ENCODE data around the gene CD47.

CD47 gene

DNA sequence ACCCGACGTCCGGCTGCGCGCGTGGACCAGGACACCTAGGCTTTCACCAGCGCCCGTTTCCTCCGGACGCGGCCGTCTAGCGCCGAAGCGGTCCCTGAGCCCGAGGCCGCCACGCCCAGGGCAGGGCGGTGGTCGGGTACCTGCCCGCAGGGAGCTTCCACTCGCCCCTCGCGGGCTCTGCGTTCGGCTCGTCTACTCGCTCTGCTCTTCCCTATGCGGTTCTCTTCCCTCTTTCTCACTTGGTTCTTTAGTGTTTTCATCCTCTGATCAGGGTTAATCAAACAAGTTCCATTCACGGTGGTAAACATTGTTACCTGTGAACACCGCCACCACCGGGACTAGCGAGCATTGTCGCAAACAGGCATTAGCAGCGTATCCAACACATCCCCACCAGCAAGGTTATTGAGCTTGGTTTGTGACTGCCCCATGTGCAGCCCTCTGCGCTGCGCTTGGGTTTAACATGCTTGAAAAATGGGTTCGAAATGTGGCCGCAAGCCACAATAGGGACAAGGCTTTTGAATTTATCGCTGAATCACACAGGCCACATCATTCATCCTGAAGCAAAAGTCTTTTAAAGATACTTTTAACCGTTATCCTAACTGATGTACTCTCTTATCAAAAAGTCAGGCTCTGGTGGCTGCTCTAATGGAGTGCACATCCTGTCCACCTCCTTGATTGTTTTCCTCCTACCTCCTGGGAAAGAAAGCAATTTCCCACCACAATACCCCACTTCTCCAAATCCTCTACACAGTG, 843 bp upstream of the CD47 start:
- no peak for DNase-seq (ENCODE audit: low read depth in 2 of 2)

DNA sequence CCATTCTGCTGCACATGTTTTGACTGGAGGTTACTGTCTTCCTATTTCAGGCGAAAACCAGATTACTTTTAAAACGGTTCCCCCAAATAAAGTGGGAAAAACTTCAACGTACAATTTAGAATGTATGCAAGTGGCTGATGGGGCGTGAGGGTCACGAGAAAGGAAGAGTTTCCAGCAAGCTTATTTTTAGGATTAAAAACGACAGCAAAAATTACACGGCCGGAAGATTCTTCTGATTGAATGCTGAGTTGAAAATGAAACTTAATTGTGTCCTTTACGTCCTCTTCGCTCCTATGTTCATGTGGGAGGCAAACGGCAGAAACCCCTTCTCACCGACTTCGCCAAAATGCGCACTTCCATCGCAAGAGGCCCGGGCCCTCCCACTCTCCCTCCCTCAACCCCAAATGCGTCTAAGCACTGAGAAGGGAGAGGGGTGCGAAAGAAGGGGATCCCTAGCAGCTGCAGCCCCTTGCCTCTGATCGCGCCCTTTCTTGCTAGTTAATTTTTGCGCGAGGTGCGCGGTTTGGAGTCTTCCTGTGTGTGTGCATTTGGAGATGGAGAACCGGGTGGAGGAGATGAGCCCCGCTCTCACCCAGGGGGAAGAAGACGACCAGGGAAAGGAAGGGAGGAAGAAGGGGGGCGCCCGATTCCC, 656 bp downstream of the CD47 start:
- peak; percentile 60 to 62 for DNase-seq (ENCODE audit: low read depth in 2 of 2)

DNA sequence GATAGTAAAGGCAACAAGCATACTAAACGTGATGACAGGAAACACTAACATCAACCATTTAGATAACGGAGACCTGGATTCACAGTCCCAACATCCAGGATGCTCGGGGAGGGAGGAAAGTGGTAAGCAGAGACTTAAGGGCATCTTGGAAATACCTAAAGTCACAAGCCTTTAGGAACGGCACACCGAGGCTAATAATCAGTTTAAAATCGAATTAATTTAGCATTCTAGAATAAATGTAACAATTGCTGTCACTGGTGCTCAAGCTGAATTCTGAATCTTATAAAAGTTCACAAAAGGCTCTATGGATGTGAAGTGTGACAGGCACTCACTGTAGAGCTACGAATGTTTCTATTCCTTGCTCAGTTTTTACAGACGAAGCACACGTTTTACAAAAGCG, 1.3 kb downstream of the CD47 start:
- DNase-seq (ENCODE audit: low read depth in 2 of 2), result no peak

DNA sequence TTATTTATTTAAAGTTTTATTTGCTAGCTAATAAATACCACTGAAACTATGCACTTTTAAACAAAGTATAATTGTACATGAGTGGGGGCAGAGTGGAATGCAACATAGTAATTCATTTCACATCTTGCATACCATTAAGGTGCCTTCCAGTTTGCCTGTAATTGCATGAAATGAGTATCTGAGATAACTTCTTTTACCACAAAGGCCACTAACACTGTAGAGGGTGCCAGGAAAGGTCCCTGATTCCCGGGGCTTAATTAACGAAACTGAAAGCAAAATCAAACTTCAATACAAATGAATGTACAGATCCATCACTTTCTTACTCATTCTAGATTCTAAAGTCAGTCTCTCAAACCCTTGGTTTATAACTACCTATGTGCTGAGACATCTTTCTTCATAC, 2.1 kb downstream of the CD47 start:
- DNase-seq (ENCODE audit: low read depth in 2 of 2), result peak in 1 of 2 donors; percentile 35

DNA sequence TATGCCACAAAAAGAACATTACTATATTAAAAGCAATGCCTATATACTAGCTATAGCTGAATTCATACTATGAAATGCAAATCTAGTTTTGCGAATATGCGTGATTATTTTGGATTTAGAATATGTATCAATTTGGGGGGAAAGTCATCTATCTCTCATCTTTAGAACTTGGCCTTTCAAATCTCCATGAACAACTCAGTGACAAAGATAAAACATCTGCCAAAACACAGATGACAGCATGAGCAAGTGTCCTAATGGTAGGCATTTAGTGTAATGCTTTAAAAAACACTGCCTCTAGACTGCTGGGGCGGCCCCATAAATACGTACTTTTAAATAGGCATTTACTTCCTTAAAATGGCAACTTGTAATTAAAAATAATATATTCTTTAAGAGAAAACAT, 2.7 kb downstream of the CD47 start:
- no peak for DNase-seq (ENCODE audit: low read depth in 2 of 2)

DNA sequence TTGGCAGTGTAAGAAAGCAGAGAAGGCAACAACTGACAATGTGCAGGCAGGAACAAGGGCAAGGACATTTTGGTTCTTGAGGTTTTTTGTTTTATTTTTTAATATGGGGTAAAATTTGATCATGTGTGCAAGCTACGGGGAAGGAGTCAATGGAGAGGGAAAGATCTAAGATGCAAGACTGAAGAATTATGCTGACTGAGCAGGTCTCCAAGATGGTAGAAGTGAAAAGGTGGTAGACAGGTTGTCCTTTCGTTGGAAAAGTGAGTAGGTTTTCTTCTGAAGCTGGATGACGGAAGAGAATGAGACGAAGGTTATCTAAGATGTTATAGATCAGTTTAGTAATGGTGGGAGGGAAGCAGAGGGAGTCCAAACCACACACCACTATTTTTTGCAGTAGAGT, 4.2 kb downstream of the CD47 start:
- DNase-seq (ENCODE audit: low read depth in 2 of 2), result no peak

DNA sequence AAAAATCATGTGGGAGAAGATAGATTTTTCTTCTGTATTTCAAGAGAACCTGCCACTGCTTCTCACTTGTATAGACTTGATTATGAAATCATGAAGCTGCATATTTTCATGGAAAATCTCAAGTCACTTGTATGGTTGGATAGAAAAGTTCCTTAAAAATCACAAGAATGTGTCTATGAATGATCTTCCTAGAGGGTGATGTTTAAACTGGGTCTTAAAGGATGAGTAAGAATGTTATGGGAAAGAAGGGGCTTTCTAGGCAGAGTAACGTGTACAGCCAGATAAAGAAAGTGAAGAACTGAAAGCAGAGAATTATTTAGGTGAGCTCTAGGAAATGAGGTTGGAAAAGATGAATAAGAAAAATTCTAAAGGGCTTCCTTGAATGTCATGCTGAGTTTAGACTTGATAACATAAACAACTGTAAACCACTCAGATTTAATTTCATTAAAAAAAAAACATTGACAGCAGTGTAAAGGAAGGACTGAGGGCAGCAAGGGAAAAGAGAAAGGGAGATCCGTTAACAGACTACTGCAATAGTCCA, 5.0 kb downstream of the CD47 start:
- DNase-seq (ENCODE audit: low read depth in 2 of 2), result no peak

DNA sequence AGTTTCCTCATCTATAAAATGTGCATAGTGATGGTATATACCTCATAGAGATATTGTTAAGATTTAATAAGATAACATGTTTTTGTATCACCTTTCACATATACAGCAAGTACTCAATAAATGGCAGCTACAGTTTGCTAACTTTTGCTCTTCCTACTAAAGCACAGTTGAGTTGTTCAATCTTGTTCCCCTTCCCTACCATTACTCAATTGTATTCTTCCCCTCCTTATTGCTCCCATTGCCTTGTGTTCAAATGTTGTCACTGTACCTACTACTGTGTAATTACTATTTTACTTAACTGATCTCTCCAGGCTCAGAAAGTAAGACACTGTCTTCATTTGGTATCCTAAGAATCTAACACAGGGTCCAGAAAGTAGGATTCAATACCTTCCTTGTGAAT, 5.5 kb downstream of the CD47 start:
- no peak for DNase-seq (ENCODE audit: low read depth in 2 of 2)

DNA sequence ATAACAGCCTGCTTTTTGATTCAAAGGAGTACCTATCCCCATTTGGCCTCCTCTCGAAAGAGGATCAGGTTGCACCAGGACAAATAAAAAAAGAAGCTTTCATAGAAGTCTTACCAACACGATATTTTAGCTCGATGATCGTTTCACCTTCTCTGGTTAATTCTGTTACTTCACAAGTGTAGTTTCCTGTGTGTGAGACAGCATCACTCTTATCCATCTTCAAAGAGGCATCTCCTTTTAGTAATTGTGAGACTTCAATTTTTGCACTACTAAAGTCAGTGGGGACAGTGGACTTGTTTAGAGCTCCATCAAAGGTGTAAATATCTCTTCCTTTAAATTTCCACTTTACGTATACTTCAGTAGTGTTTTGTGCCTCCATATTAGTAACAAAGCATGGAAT, 11.0 kb downstream of the CD47 start:
- DNase-seq (ENCODE audit: low read depth in 2 of 2), result no peak

DNA sequence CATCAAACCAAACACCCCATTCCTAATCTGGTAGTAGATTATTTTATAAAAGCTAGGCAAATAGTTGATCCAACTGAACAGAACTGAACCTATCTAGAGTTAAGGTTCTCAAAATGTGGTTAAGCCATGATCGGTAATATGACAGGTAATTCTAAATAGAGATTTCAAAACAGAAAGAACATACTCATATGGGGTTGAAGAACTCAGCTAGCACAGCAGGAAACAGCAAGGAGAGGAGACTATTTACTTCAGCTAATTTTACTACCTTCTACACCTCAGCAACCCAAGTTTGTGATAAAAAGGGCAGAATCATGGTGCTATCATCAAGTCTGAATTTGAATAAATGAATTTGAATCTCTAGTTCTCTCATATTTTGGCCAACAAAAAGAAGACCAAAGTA, 11.8 kb downstream of the CD47 start:
- DNase-seq (ENCODE audit: low read depth in 2 of 2), result no peak

DNA sequence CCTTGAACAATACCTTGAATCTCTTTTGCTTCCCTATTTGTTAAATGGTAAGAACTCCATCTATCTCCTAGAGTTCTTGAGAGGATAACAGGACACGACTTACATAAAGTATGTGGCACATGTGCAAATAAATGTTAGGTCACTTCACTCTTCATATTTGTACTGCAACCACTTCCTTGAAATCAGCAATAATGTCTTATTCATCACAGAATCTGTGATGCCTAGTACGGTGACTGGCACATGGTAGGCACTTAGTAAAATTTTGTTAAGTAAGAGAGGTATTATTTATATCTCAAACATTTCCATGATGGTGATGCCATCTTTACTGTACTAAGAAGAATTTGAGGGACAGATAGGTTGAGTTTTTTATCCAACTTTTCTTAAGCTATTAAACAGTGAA, 14.3 kb downstream of the CD47 start:
- DNase-seq (ENCODE audit: low read depth in 2 of 2), result no peak

DNA sequence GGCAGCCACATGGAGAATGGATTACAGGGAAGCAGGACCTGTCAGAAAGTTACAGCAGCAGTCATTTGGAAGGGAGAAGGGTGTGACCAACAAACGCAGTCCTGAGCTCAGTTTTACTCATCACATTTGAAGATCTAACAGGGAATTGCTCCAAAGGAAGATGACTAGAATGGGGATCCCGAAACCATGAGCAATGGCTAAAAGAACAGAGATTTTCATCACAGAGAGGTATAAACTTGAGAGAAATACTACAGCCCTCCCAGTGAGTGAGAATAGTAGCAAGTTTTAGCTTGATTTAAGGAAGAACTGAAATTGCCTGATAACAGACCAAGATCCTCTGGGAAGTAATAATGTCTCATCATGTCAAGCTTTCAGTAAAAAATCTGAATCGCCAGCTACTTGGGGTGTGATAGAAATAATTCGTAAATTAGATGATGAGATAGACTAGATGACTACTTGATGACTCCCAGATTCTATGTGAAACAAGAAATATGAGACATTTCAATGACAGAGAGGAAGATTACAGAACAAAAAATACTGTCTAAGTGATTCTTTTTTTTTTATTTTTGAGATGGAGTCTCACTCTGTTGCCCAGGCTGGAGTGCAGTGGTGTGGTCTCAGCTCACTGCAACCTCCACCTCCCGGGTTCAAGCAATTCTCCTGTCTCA, 16.9 kb downstream of the CD47 start:
- DNase-seq (ENCODE audit: low read depth in 2 of 2), result no peak

DNA sequence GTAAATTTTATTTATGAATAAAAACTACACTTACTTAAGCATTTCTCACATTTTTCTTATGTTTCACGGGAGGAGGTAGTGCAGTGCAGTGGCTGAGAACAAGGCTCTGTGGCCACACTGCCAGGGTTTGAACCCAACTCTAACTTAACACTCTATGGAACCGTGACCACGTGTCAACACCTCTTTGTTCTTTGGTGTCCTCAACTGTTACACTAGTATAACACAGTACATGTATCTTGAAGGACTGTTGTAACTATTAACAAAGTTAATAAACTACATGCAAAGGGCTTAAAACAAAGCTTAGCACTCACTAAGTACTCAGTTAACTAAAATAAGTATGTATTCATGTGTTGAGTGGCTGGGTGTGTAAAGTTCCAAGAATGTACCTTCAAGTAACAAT, 19.5 kb downstream of the CD47 start:
- DNase-seq (ENCODE audit: low read depth in 2 of 2), result no peak

DNA sequence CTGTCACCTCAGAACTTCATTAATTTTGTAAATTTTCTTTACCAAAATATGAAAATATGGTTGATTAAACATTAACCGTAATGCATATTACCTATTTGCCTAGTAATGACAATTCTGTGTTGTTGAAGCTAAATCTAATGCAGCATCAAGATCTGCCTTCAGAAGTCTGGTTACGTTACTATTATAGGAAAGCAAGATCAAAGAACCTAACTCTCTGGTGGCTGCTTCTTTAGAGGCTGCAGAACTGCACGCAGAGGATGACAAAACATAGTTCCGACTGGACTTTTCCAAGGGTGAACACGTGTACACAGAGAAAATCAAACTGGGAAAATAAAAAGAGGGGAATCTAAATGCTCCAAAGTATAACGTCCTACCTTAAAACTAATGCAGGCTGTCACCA, 20.5 kb downstream of the CD47 start:
- DNase-seq (ENCODE audit: low read depth in 2 of 2), result no peak

DNA sequence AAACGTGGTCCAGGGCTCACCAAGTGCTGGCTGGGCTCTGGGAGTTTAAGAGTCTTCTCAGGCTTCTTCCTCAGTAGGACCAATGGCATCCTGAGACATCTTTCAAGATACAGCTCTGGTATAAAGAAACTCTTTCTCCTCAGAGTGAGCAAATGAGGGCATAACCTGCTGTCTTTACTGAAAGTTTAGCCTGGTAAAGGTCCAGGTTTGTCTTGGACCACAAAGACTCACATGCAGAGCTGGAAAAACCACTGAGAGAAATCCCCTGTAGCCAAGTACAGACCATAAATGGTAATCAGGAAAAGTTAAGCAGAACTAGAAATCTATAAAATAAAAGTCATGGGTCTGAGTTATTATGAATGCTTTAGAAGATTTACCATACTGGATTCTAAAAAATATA, 23.1 kb downstream of the CD47 start:
- no peak for DNase-seq (ENCODE audit: low read depth in 2 of 2)

DNA sequence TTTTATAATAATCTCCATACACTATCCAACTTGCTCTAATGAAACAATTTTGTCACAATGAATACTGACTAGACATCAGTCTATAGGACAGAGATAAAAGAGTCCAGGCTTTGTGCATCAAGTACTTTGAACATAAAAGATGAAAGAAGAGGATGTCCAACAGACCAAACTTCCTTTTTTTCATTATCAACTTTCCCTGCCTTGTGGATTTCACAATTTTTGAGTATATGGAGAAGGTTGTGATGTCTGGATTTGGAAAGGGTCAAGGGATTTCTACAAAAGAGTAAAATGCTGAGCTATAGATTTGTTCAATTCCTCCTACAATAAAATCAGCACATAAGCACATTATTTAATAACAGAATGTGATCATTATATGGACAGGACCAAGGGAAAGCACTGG, 25.7 kb downstream of the CD47 start:
- DNase-seq (ENCODE audit: low read depth in 2 of 2), result no peak

DNA sequence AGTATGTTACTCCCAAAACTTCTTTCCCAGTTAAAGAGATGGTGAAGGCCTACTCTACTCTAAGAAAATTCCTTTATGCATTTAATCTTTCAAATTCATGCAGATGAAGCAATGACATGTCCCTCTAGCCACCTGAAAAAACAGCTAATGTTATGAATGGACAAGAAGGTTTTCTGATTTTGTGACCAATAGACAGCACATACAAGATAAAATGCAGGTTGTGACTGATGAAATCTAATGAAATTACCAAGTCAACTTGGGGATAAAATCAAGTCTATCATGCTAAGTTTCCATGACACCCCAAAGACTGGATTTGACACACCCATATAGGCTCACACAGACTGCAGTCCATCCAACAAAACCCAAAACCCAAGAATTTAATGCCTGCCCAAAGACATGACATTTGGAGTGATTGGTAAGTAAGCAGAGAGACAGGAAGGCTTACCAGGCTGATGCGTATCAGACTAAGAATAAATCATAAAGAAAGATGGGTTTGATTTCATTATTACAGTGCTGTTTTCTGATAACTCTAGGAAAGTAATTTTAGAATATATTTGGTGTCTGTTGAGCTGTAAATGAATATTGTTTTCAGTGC, 26.4 kb downstream of the CD47 start:
- no peak for DNase-seq (ENCODE audit: low read depth in 2 of 2)

DNA sequence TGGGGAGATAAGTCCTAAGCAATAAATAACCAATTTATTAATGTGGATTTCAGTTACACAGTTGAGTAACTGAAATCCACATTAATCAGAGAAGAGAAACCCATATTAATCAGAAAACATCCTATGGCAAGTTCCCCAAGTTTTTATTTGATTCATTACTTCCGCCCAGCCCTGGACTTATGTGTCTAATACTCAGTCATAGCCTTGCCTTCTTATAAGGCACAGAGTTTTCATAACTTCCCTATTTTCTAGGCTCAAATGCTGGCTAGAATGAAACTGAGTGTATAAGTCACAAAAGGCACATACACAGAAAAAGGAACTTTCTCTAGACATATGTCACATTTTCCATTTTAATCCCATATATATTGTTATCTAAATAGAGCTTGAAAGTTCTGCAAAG, 28.8 kb downstream of the CD47 start:
- no peak for DNase-seq (ENCODE audit: low read depth in 2 of 2)

DNA sequence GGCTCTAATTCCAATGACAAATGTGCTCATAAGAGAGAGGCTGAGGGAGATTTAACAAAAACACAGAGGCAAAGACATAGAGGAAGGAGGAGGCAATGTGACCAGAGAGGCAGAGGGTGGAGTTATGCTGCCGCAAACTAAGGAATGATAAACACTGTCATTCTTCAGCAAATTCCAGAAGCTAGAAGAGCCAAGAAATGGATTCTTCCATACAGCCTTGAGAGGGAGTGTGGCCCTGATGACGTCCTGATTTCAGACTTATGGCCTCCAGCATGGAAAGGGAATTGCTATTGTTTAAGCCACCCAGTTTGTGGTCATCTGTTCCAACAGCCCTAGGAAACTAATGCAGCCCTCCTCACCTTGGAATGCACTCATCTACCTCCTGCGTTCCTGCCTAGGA, 30.5 kb downstream of the CD47 start:
- DNase-seq (ENCODE audit: low read depth in 2 of 2), result no peak

DNA sequence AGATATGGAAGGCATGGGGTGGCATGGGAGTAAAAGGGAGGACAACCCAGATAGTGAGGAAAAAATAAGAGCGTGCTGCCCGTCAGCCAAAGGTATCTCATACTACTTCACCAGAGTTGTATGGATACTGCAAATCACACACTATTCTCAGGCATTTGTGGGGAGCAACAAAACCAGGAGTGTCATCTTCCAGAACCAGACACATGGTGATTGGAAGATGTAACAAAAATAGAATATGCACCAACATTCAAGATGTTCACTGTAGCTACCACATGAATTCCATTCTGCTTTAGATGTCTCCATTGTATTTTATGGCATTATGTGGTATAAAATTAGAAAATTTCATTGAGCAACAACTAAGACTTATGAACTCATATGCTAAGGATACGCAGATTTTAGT, 34.9 kb downstream of the CD47 start:
- DNase-seq (ENCODE audit: low read depth in 2 of 2), result no peak

DNA sequence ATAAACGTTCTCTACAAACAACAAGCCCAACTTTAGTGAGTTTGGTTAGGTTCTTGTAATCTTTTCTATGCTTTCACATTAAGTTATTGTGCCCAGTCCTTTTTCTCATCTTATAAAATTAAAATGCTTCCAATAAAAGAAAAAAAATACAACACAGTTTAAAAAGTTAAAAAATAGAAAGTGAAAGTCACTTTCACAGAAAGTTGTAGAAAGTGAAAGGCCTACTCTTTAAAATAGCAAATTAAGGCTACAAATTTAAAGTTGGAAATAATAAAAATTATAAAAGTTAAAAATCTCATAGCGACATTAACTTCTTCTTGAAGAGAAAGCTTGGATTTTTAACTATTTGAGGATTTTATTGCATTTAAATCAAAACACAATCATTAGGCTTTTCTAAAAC, 35.9 kb downstream of the CD47 start:
- DNase-seq (ENCODE audit: low read depth in 2 of 2), result no peak

DNA sequence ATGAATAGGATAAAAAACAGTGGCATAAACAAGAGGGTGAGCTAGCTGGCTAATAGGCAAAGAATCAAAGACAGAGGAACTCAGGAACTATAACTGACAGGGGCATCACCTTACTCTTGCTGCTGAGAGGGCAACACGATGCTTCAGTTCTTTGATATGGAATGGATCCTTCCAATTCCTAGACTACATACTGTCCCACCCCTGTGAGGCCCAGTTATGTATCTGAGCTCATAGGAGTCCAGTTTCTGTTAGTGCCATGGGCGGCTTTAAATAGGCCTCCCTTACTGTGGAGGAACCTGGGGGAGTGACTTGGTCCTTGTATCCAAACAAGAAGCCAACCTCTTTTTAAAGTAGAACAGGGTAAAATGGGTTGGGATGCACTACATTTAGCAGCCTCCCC, 37.3 kb downstream of the CD47 start:
- no peak for DNase-seq (ENCODE audit: low read depth in 2 of 2)

DNA sequence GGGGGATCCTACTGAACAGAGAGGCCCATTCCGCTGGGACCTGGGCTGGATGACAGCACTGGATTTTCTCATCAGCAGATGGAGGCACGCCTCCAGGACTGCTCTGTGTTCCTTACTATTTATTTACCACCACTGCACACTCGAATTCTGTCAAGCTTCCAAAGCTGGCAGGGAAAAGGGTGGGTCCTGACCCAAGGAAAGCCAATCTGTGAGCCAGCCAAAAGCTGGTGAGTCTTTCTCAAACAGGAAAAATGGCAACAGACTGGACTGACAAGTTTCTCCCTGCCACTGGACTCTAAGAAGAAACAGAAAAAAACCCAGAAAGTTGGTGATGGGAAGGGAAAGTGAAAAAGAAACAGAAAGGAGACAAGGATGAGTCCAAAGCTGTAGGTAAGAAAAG, 37.8 kb downstream of the CD47 start:
- DNase-seq (ENCODE audit: low read depth in 2 of 2), result no peak

All from stimulated activated CD8-positive, alpha-beta memory T cell treated with anti-CD3 and anti-CD28 coated beads, Interleukin-7, amount 100 ng/mL, for 4 hours (primary cell).